Heart right ventricle (tissue), 16 donors: Measurements from ENCODE around the gene CPAMD8. TPM values are rescaled to one million over a fixed set of nuclear protein-coding genes. Genes with fewer than 3 reads are reported as not detected.

Experiments used
- ATAC-seq, 8 donors: fragments of 200-7000 bp; cut with Tn5 transposase; one replicate each; pipeline ENCODE4 v1.9.1; 2020; ENCODE audit warnings: mild to moderate bottlenecking in 8 of 8, moderate library complexity in 8 of 8, moderate number of reproducible peaks in 1 of 8
- DNase-seq, 2 donors: peaks; one replicate each; pipeline ENCODE4 v3.0.0-alpha.2; 2020
- H3K27ac ChIP-seq, 10 donors: fragments of 200-600 bp; sonication (generic) in 2 of 10; one replicate each; pipeline versions ENCODE4 v1.5.0 to v1.8.0; 2020 to 2022; ENCODE audit warnings: mild to moderate bottlenecking in 3 of 10
- H3K27me3 ChIP-seq, 7 donors: fragments of 200-600 bp; one replicate each; pipeline ENCODE4 v1.8.0; 2021 to 2022; ENCODE audit warnings: mild to moderate bottlenecking in 2 of 7
- H3K36me3 ChIP-seq, 9 donors: fragments of 200-600 bp; sonication (generic) in 1 of 9; one replicate each; pipeline versions ENCODE4 v1.5.0 to v1.8.0; 2020 to 2022; ENCODE audit warnings: mild to moderate bottlenecking in 2 of 9
- H3K4me1 ChIP-seq, 9 donors: fragments of 200-600 bp; sonication (generic) in 1 of 9; one replicate each; pipeline versions ENCODE4 v1.5.0 to v1.8.0; 2020 to 2022; ENCODE audit warnings: mild to moderate bottlenecking in 4 of 9
- H3K4me3 ChIP-seq, 10 donors: fragments of 200-600 bp; sonication (generic) in 2 of 10; one replicate each; pipeline versions ENCODE4 v1.5.0 to v1.8.0; 2020 to 2022; ENCODE audit warnings: mild to moderate bottlenecking in 7 of 10, moderate library complexity in 2 of 10
- H3K9me3 ChIP-seq, 11 donors: fragments of 200-600 bp in 10 of 11; sonication (generic) in 2 of 11; one replicate each; pipeline versions ENCODE4 v1.5.0 to v1.8.0; 2013 to 2022; ENCODE audit warnings: mild to moderate bottlenecking in 2 of 11, control low read depth in 1 of 11, moderate library complexity in 1 of 11
- CTCF ChIP-seq, 9 donors: fragments of 200-600 bp; sonication (generic) in 2 of 9; IDR thresholded peaks; one replicate each; pipeline versions ENCODE4 v1.5.0 to v1.8.0; 2021 to 2022; ENCODE audit warnings: antibody characterized with exemption in 9 of 9, mild to moderate bottlenecking in 5 of 9, moderate library complexity in 1 of 9
- WGBS, 2 donors: extraction: QIAGEN DNeasy Blood & Tissue Kit; methylation state at CpG; one replicate each; pipeline ENCODE4 v1.1.7; 2013; ENCODE audit warnings: inconsistent platforms in 1 of 2; 5-methylcytosine and 5-hydroxymethylcytosine counted together
- intact Hi-C, 10 donors: fragments of 100-400 bp; cut with DNase I; formaldehyde crosslinking; loops; one replicate each; pipeline versions ENCODE4 v1.11.1 to v1.14.2; 2022
- polyA plus RNA-seq, 2 donors: library from polyadenylated mRNA; stranded (reverse); fragments of 200-250 nt; gene quantifications; one replicate each; pipeline ENCODE4 v1.2.3, GENCODE V29; 2013
- total RNA-seq, 10 donors: library from RNA; stranded (reverse); fragmentation: NEBNext Ultra II Directional in 3 of 10; extraction: Animal tissue kit (Norgen Biotek cat#: 25700) in 3 of 10; gene quantifications; one replicate each; pipeline versions ENCODE4 v1.2.1 to v1.2.4, GENCODE V29; 2021 to 2023
- donor health status: Arrhythmogenic right ventricular cardiomyopathy.
- donor health status: ischemic (EF 13 %, LVEDD 7.1; RV severe dilation, severe dysfunction).
- donor health status: healthy with polysubstance abuse.
- donor health status: DM: no; HTN: yes; CAD: no.
- donor health status: DM: no; HTN: no; CAD: no.
- donor health status: ischemic (EF 25% LVEDD 6.9; RV normal size, moderate dysfunction).
- donor health status: ischemic (EF 25% LVEDD 5.7; RV mildly dilated, moderate dysfunction).
- donor health status: healthy.
- donor health status: DM: yes; HTN: yes; CAD: no.
- donor health status: Ischemic cardiomyopathy.
- donor health status: ischemic (EF 35%, LVEDD 5.7; RV mildly dilated, moderate dysfunction).
- donor health status: nonischemic (EF 11% LVEDD 7.7; RV severe dilation, severe dysfunction).
- donor health status: DM: yes; HTN: yes; CAD: no.
- donor health status: PGD.
- donor health status: ischemic (EF 29% LVEDD 5.4; RV normal size, mild dysfunction).
- donor health status: nonischemic (EF 23%, LVEDD 6.1; RV moderate dilation, normal function).

CPAMD8 gene
- total and polyA plus RNA-seq, 12 donors = 4.8 to 77.9 (median 10.9) TPM

- ATAC-seq (no peak), DNase-seq (no peak)
- no peaks in the 10 kb centered on the region for H3K27me3 ChIP-seq
- no peak overlapping the region for H3K27ac ChIP-seq
- intact Hi-C loops = no loop called here
- peaks cover 6 to 99% (median 41%) of the 10 kb centered on the region in 9 donors for H3K36me3 ChIP-seq
- H3K4me1 ChIP-seq = peaks cover 0 to under 1% (median 0%) of the 10 kb centered on the region in 9 donors
- no peak overlapping the region for H3K4me3 ChIP-seq
- H3K9me3 ChIP-seq = no peaks in the 10 kb centered on the region
- WGBS, 2 donors = 92 to 95% methylated on average over 7 of the region's 7 CpGs
- no peak for TF ChIP-seq CTCF (IDR thresholded peaks at IDR 0.05)
These were observed 173.5 kb downstream of the CPAMD8 start for GRCh38 chr19:16853066-16853465.

- TF ChIP-seq CTCF (IDR thresholded peaks at IDR 0.05) = no peak
- Histone ChIP-seq H3K36me3 (peaks cover 6 to 100% (median 53%) of the 10 kb centered on the region in 9 donors), H3K9me3 (no peaks in the 10 kb centered on the region), H3K4me1 (peaks cover 0 to 9% (median 0%) of the 10 kb centered on the region in 9 donors), H3K4me3 (no peak overlapping the region), H3K27me3 (no peaks in the 10 kb centered on the region), H3K27ac (no peak overlapping the region)
- ATAC-seq (no peak), DNase-seq (no peak)
- intact Hi-C loops = no loop called here
- 93 to 94% methylated on average over 33 of the region's 33 CpGs for WGBS, 2 donors
These were observed 175.4 kb downstream of the CPAMD8 start for GRCh38 chr19:16851031-16851712.

- Histone ChIP-seq H3K27me3 (no peaks in the 10 kb centered on the region), H3K9me3 (no peaks in the 10 kb centered on the region), H3K36me3 (peaks cover 6 to 100% (median 53%) of the 10 kb centered on the region in 9 donors), H3K27ac (no peak overlapping the region), H3K4me3 (no peak overlapping the region), H3K4me1 (peaks cover 0 to 9% (median 0%) of the 10 kb centered on the region in 9 donors)
- DNase-seq = no peak
- TF ChIP-seq CTCF (IDR thresholded peaks at IDR 0.05) = no peak
- ATAC-seq = no peak
- intact Hi-C loops = no loop called here
- WGBS, 2 donors = 98% methylated on average over 4 of the region's 4 CpGs
These were observed 176.5 kb downstream of the CPAMD8 start for GRCh38 chr19:16850133-16850532.

GRCh38 chr19:16849168-16849567 lies 177.4 kb downstream of the CPAMD8 start:
- TF ChIP-seq CTCF (IDR thresholded peaks at IDR 0.05) = no peak
- H3K27me3 ChIP-seq = no peaks in the 10 kb centered on the region
- 96 to 97% methylated on average over 1 of the region's 1 CpG for WGBS, 2 donors
- no peaks in the 10 kb centered on the region for H3K9me3 ChIP-seq
- intact Hi-C loops = no loop called here
- no peak overlapping the region for H3K4me3 ChIP-seq
- DNase-seq = no peak
- H3K27ac ChIP-seq = no peak overlapping the region
- H3K36me3 ChIP-seq = peaks cover 6 to 100% (median 52%) of the 10 kb centered on the region in 9 donors
- ATAC-seq = no peak
- H3K4me1 ChIP-seq = peaks cover 0 to 9% (median 0%) of the 10 kb centered on the region in 9 donors
